Measurements from ENCODE around the gene CDC14B. TPM values are rescaled to one million over a fixed set of nuclear protein-coding genes. Genes with fewer than 3 reads are reported as not detected.

CDC14B gene
- total RNA-seq, 1 donor from 2014 or later: 29.2 TPM

DNA sequence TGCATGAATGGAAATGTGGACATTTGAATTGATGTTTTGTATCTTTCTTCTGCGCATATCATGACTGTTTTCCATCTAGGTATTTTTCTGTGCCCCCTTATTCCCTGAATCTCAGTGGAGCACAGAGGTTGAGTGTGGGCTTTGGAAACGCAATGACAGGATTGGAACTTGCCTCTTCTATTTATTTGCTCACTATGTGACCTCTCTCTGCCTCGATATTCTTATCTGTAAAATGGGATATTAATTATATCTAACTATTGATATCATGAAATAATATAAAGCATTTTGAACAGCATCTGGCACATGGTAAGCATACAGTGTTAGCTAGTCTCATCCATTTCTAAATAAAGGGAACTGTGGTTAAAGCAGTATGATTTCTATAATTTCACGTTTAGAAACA lies 143.6 kb downstream of the CDC14B start:
- TF ChIP-seq, protein P1, sequence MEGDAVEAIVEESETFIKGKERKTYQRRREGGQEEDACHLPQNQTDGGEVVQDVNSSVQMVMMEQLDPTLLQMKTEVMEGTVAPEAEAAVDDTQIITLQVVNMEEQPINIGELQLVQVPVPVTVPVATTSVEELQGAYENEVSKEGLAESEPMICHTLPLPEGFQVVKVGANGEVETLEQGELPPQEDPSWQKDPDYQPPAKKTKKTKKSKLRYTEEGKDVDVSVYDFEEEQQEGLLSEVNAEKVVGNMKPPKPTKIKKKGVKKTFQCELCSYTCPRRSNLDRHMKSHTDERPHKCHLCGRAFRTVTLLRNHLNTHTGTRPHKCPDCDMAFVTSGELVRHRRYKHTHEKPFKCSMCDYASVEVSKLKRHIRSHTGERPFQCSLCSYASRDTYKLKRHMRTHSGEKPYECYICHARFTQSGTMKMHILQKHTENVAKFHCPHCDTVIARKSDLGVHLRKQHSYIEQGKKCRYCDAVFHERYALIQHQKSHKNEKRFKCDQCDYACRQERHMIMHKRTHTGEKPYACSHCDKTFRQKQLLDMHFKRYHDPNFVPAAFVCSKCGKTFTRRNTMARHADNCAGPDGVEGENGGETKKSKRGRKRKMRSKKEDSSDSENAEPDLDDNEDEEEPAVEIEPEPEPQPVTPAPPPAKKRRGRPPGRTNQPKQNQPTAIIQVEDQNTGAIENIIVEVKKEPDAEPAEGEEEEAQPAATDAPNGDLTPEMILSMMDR (conservative IDR thresholded peaks at IDR 0.05): no peak
- no peak for DNase-seq (ENCODE audit: low read depth, low spot score)
- H3K9me3 Mint-ChIP-seq: no peaks in the 10 kb centered on the region
- H3K27ac Mint-ChIP-seq (ENCODE audit: unreplicated experiment): no peak overlapping the region
- no peak overlapping the region for H3K4me3 Mint-ChIP-seq
- peaks cover 8% of the 10 kb centered on the region for H3K36me3 Mint-ChIP-seq (ENCODE audit: low read depth)
- H3K27me3 Mint-ChIP-seq (ENCODE audit: low read depth): no peaks in the 10 kb centered on the region
- H3K4me1 Mint-ChIP-seq: no peaks in the 10 kb centered on the region

DNA sequence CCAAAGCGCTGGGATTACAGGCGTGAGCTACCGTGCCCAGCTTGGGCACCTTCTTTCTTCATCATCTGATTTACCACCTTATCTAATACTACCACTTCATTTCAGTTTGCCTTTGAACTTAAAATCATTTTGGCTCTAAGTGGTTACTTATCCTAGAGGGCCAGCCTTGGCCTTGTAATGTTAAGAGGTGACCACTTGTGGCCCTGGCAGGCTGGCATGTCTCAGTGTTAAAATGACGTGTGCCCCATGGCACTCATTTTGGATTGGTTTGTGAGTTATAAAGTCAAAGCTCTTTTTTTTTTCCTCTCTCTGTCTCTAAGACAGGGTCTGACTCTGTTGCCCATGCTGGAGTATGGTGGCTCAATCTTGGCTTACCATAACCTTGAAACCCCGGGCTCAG lies 151.9 kb downstream of the CDC14B start:
- H3K27me3 Mint-ChIP-seq (ENCODE audit: low read depth): no peaks in the 10 kb centered on the region
- H3K4me3 Mint-ChIP-seq: no peak overlapping the region
- peaks cover 8% of the 10 kb centered on the region for H3K4me1 Mint-ChIP-seq
- TF ChIP-seq, protein P1 (conservative IDR thresholded peaks at IDR 0.05): no peak
- no peak for DNase-seq (ENCODE audit: low read depth, low spot score)
- H3K36me3 Mint-ChIP-seq (ENCODE audit: low read depth): peaks cover 9% of the 10 kb centered on the region
- no peaks in the 10 kb centered on the region for H3K9me3 Mint-ChIP-seq
- H3K27ac Mint-ChIP-seq (ENCODE audit: unreplicated experiment): no peak overlapping the region

DNA sequence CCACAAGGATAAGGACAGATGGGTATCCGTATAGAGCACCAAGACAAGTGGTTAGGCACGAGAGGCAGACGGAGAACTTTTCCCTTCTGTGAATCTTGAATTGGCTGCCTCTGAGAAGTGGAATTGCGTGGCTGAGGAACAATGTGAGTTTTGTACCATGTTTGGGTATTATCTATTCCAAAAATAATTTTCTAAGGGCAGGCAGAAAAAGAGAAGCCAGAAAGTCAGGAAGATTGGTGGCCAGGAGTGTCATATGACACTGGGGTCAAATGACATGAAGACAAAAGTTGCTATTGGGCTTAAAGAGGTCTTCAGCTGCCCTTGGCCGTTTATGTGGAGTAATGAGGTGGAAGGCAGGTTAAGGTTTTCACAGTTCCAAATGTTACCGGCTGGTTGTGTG lies 155.2 kb downstream of the CDC14B start:
- H3K4me1 Mint-ChIP-seq: peaks cover 8% of the 10 kb centered on the region
- H3K27me3 Mint-ChIP-seq (ENCODE audit: low read depth): no peaks in the 10 kb centered on the region
- no peak overlapping the region for H3K27ac Mint-ChIP-seq (ENCODE audit: unreplicated experiment)
- DNase-seq (ENCODE audit: low read depth, low spot score): no peak
- TF ChIP-seq, protein P1 (conservative IDR thresholded peaks at IDR 0.05): no peak
- H3K4me3 Mint-ChIP-seq: no peak overlapping the region
- H3K36me3 Mint-ChIP-seq (ENCODE audit: low read depth): peaks cover 5% of the 10 kb centered on the region
- no peaks in the 10 kb centered on the region for H3K9me3 Mint-ChIP-seq

DNA sequence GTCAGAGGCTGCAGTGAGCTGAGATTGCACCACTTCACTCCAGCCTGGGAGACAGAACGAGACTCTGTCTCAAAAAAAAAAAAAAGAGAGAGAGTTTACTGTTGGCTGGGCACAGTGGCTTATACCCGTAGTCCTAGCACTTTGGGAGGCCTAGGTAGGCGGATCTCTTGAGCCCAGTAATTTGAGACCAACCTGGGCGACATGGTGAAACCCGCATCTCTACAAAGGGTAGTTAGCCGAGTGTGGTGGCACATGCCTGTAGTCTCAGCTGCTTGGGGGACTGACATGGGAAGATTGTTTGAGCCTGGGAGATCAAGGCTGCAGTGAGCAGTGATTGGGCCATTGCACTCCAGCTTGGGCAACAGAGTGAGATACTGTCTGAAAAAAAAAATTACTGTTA lies 157.1 kb downstream of the CDC14B start:
- TF ChIP-seq, protein P1 (conservative IDR thresholded peaks at IDR 0.05): no peak
- Mint-ChIP-seq H3K36me3 (ENCODE audit: low read depth) (peaks cover 12% of the 10 kb centered on the region), H3K4me1 (peaks cover 8% of the 10 kb centered on the region), H3K27me3 (ENCODE audit: low read depth) (no peaks in the 10 kb centered on the region), H3K9me3 (no peaks in the 10 kb centered on the region), H3K27ac (ENCODE audit: unreplicated experiment) (no peak overlapping the region), H3K4me3 (no peak overlapping the region)
- DNase-seq (ENCODE audit: low read depth, low spot score): no peak

DNA sequence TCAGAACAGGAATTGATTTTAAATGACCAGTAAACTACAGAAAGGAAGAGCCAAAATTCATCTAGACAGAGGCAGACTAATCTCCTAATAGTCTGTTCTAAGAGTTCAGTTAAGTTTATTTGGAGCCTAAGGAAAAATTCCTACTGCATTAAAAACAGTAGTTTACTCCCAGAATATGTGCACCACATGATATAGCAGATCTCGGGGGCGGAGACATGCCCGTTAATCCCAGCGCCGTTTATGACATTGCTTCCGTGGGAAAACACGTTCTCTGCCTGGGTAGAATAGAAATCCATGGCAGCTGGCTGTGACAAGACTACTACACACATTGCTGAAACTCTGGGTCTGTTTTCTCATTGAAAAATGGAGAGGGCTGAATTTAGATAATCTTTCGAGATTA lies 158.3 kb downstream of the CDC14B start:
- H3K27me3 Mint-ChIP-seq (ENCODE audit: low read depth): no peaks in the 10 kb centered on the region
- H3K27ac Mint-ChIP-seq (ENCODE audit: unreplicated experiment): no peak overlapping the region
- TF ChIP-seq, protein P1 (conservative IDR thresholded peaks at IDR 0.05): no peak
- no peak for DNase-seq (ENCODE audit: low read depth, low spot score)
- peaks cover 8% of the 10 kb centered on the region for H3K4me1 Mint-ChIP-seq
- H3K4me3 Mint-ChIP-seq: no peak overlapping the region
- H3K36me3 Mint-ChIP-seq (ENCODE audit: low read depth): peaks cover 12% of the 10 kb centered on the region
- no peaks in the 10 kb centered on the region for H3K9me3 Mint-ChIP-seq

DNA sequence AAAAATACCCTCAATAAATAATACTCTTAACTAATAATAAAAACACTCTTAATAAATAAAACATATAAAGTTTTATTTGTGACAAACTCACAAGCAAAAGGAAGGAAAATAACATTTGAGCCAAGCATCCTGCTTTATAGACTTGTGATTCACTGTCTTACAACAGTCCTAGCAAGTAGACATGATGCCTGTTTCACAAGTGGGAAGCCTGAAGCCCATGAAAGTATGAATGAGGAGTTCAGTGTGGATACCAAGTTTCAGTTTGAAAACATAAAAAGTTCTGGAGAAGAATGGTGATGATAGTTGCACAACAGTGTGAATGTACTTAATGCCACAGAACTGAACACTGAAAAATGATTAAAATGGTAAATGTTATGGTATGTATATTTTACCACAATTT lies 158.8 kb downstream of the CDC14B start:
- TF ChIP-seq, protein P1 (conservative IDR thresholded peaks at IDR 0.05): no peak
- Mint-ChIP-seq H3K36me3 (ENCODE audit: low read depth) (peaks cover 12% of the 10 kb centered on the region), H3K4me3 (no peak overlapping the region), H3K9me3 (no peaks in the 10 kb centered on the region), H3K27ac (ENCODE audit: unreplicated experiment) (no peak overlapping the region), H3K4me1 (peaks cover 8% of the 10 kb centered on the region), H3K27me3 (ENCODE audit: low read depth) (no peaks in the 10 kb centered on the region)
- DNase-seq (ENCODE audit: low read depth, low spot score): no peak
